ENCODE measurements around the gene FAM83F. TPM values are rescaled to one million over a fixed set of nuclear protein-coding genes. Genes with fewer than 3 reads are reported as not detected.

The FAM83F gene
- total RNA-seq, 1 experiment from 2014 or later, result 8.1 TPM

DNA sequence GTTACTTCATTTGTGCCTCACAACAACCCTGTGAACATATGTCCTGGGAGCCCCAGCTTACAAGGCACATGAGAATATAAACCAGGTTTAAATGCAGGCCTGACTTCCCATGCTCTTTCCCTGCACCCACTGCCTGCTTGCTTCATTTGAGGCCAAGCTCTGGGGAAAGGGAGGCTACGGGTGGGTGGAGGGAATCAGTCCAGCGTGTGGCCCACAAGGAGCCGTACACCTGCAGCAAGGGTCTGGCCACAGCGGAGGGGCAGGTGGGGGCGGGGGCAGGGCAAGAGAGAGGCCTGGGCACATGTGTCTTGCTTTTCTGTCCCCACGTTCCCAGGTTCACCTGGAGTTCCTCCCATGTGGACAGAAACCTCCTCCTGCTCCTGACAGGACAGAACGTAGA, 26.2 kb downstream of the FAM83F start:
- Histone ChIP-seq H3K9me3 (ENCODE audit: insufficient read depth, low read depth) (no peaks in the 10 kb centered on the region), H2AFZ (no peak overlapping the region), H3K4me2 (no peak overlapping the region), H3K36me3 (ENCODE audit: low read depth) (no peaks in the 10 kb centered on the region), H3K4me1 (replicated peaks; ENCODE audit: insufficient read depth) (no peaks in the 10 kb centered on the region), H3K27ac (no peak overlapping the region), H4K20me1 (ENCODE audit: insufficient read depth) (no peaks in the 10 kb centered on the region; the same call in 1 of the 2 replicates), H3K27me3 (ENCODE audit: insufficient read depth, low read depth) (no peaks in the 10 kb centered on the region), H3K4me3 (no peak overlapping the region), H3K9me2 (ENCODE audit: insufficient read depth) (no peaks in the 10 kb centered on the region), H3K79me2 (ENCODE audit: low read depth) (no peaks in the 10 kb centered on the region), H3F3A (ENCODE audit: insufficient read depth, low read depth) (no peaks in the 10 kb centered on the region)
- POLR2A ChIA-PET (ENCODE audit: unreplicated experiment), result no interaction called here
- no TSS peak for BruUV-seq (replicated peaks)
- intact Hi-C loops (cut with micrococcal nuclease; ENCODE audit: unreplicated experiment), result loop anchor here (10.0 kb wide), 1 partner anchor 326 kb away; no protein-coding TSS in a partner anchor
- no peak for DNase-seq
- no peak for TF ChIP-seq EZH2 (IDR thresholded peaks at IDR 0.05; ENCODE audit: low read depth)
- TF ChIP-seq, protein P1, sequence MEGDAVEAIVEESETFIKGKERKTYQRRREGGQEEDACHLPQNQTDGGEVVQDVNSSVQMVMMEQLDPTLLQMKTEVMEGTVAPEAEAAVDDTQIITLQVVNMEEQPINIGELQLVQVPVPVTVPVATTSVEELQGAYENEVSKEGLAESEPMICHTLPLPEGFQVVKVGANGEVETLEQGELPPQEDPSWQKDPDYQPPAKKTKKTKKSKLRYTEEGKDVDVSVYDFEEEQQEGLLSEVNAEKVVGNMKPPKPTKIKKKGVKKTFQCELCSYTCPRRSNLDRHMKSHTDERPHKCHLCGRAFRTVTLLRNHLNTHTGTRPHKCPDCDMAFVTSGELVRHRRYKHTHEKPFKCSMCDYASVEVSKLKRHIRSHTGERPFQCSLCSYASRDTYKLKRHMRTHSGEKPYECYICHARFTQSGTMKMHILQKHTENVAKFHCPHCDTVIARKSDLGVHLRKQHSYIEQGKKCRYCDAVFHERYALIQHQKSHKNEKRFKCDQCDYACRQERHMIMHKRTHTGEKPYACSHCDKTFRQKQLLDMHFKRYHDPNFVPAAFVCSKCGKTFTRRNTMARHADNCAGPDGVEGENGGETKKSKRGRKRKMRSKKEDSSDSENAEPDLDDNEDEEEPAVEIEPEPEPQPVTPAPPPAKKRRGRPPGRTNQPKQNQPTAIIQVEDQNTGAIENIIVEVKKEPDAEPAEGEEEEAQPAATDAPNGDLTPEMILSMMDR (conservative IDR thresholded peaks at IDR 0.05), result no peak
- CTCF ChIA-PET, result interaction anchor here (0.6 kb wide), 1 partner anchor 479 kb away, joined by 5 read pairs; no protein-coding TSS in a partner anchor

- Histone ChIP-seq H3K9me3 (ENCODE audit: insufficient read depth, low read depth) (no peaks in the 10 kb centered on the region), H3K36me3 (ENCODE audit: low read depth) (no peaks in the 10 kb centered on the region), H3F3A (ENCODE audit: insufficient read depth, low read depth) (no peaks in the 10 kb centered on the region), H4K20me1 (ENCODE audit: insufficient read depth) (no peaks in the 10 kb centered on the region), H3K79me2 (ENCODE audit: low read depth) (no peaks in the 10 kb centered on the region), H3K27ac (no peak overlapping the region), H3K27me3 (ENCODE audit: insufficient read depth, low read depth) (no peaks in the 10 kb centered on the region), H3K4me3 (no peak overlapping the region), H2AFZ (no peak overlapping the region), H3K4me1 (replicated peaks; ENCODE audit: insufficient read depth) (no peaks in the 10 kb centered on the region), H3K9me2 (ENCODE audit: insufficient read depth) (no peaks in the 10 kb centered on the region), H3K4me2 (no peak overlapping the region)
- CTCF ChIA-PET, result no interaction called here
- TF ChIP-seq, protein P1 (conservative IDR thresholded peaks at IDR 0.05), result no peak
- no peak for TF ChIP-seq EZH2 (IDR thresholded peaks at IDR 0.05; ENCODE audit: low read depth)
- POLR2A ChIA-PET (ENCODE audit: unreplicated experiment), result no interaction called here
- DNase-seq, result no peak
- BruUV-seq (replicated peaks), result no TSS peak
- intact Hi-C loops (cut with micrococcal nuclease; ENCODE audit: unreplicated experiment), result loop anchor here (10.0 kb wide), 1 partner anchor 327 kb away; no protein-coding TSS in a partner anchor
Observed at GRCh38 chr22:40021401-40022000, 26.7 kb downstream of the FAM83F start.

DNA sequence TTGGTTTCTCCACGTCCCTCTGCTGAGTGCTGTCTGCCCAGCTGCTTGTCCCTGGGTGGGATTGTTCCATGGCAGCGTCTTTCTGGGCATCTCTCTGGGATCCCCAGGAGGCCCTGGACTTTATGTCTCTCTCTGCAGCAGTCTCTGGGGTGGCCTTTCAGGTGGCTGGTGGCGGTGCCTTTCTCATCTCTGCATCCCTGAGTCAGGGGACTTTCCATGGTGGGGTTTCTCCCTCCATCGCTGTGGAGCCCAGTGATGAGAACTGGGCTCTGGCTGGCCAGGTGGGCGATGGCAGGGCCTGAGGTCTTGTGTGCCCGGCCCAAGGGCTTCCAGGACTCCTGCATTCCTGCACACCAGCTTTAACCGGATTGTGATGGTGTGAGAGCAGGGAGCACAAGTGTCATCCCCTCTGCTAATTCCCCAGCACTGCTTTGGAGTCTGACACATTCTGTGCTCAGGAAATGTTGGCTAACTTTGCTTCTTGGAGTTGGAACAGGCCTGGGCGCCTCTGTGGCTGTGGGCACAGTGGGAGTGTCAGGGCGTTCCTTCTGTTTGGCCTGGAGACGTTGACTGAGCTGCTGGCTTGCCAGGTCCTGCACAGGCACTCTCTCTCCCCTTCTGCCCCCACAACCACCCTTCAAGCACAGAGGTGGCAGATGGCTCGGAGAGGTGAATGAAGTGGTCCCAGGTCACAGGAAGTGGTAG, 27.9 kb downstream of the FAM83F start:
- intact Hi-C loops (cut with micrococcal nuclease; ENCODE audit: unreplicated experiment), result loop anchor here (10.0 kb wide), 1 partner anchor 328 kb away; no protein-coding TSS in a partner anchor
- ChIA-PET CTCF (interaction anchor here (0.5 kb wide), 1 partner anchor 30 kb away, joined by 3 read pairs; no protein-coding TSS in a partner anchor), POLR2A (ENCODE audit: unreplicated experiment) (no interaction called here)
- Histone ChIP-seq H3K4me3 (no peak overlapping the region), H3K27me3 (ENCODE audit: insufficient read depth, low read depth) (no peaks in the 10 kb centered on the region), H2AFZ (no peak overlapping the region), H4K20me1 (ENCODE audit: insufficient read depth) (no peaks in the 10 kb centered on the region), H3K36me3 (ENCODE audit: low read depth) (no peaks in the 10 kb centered on the region), H3K4me1 (replicated peaks; ENCODE audit: insufficient read depth) (no peaks in the 10 kb centered on the region), H3K27ac (no peak overlapping the region), H3K9me2 (ENCODE audit: insufficient read depth) (no peaks in the 10 kb centered on the region), H3K79me2 (ENCODE audit: low read depth) (no peaks in the 10 kb centered on the region), H3F3A (ENCODE audit: insufficient read depth, low read depth) (no peaks in the 10 kb centered on the region), H3K9me3 (ENCODE audit: insufficient read depth, low read depth) (no peaks in the 10 kb centered on the region), H3K4me2 (no peak overlapping the region)
- BruUV-seq (replicated peaks), result no TSS peak
- TF ChIP-seq, protein P1 (conservative IDR thresholded peaks at IDR 0.05), result no peak
- no peak for TF ChIP-seq EZH2 (IDR thresholded peaks at IDR 0.05; ENCODE audit: low read depth)
- DNase-seq, result no peak
